DMS 273 treated with DMSO at 0.1 percent for 48 hours (cell line): Measurements from ENCODE around the gene SAPCD2.
"Not testable (repeated sequence)": the region's sequence is repeated elsewhere in the genome, so short reads cannot be mapped to it uniquely, and the experiment has no call there.

Source experiments
- DNase-seq: peaks from one replicate; lab custom pipeline; 2025; lab: John Stamatoyannopoulos, UW

SAPCD2 gene

GRCh38 chr9:137064880-137065164 lies 5.5 kb downstream of the SAPCD2 start:
- no peak for DNase-seq

- DNase-seq = no peak
These were observed 6.1 kb downstream of the SAPCD2 start for GRCh38 chr9:137064027-137064879.

GRCh38 chr9:137063311-137064026 lies 6.9 kb downstream of the SAPCD2 start:
- DNase-seq = no peak

- DNase-seq = not testable (repeated sequence)
These were observed 7.6 kb downstream of the SAPCD2 start for GRCh38 chr9:137062798-137063197.

- DNase-seq = no peak
These were observed 8.0 kb downstream of the SAPCD2 start for GRCh38 chr9:137062384-137062783.

GRCh38 chr9:137058521-137059234 lies 11.7 kb downstream of the SAPCD2 start:
- peak; percentile 14 for DNase-seq

- peak; percentile 24 for DNase-seq
These were observed 12.8 kb downstream of the SAPCD2 start for GRCh38 chr9:137057545-137057944.

GRCh38 chr9:137056739-137057415 lies 13.5 kb downstream of the SAPCD2 start:
- no peak for DNase-seq

GRCh38 chr9:137055385-137056364 lies 14.7 kb downstream of the SAPCD2 start:
- DNase-seq = peak; percentile 23

GRCh38 chr9:137054932-137055384 lies 15.4 kb downstream of the SAPCD2 start:
- no peak for DNase-seq

GRCh38 chr9:137053944-137054931 lies 16.1 kb downstream of the SAPCD2 start, which contains the start of gene ENTPD2:
TSS of gene ENTPD2 (minus strand) at chr9:137054061. CDS start at chr9:137053997, 64 bp downstream.
- DNase-seq = no peak

GRCh38 chr9:137052998-137053943 lies 17.1 kb downstream of the SAPCD2 start:
- DNase-seq = no peak

- DNase-seq = no peak
These were observed 18.1 kb downstream of the SAPCD2 start for GRCh38 chr9:137052293-137052692.

GRCh38 chr9:137051145-137051724 lies 19.1 kb downstream of the SAPCD2 start:
- no peak for DNase-seq

GRCh38 chr9:137050570-137050969 lies 19.8 kb downstream of the SAPCD2 start:
- no peak for DNase-seq

- DNase-seq = no peak
These were observed 20.6 kb downstream of the SAPCD2 start for GRCh38 chr9:137049544-137050449.
